ENCODE data around the gene CLIC6. TPM values are rescaled to one million over a fixed set of nuclear protein-coding genes. Genes with fewer than 3 reads are reported as not detected.

Gene CLIC6
- total and polyA plus RNA-seq, 2 of the 8 experiments (the other 6 are each of a cell fraction or from before 2014, with no cell fraction given), result 0.42 to 1.3 TPM

- TF ChIP-seq NANOG (IDR thresholded peaks at IDR 0.05; ENCODE audit: insufficient read depth, low read depth, low read length, poor library complexity, severe bottlenecking), result no peak
- no peak for TF ChIP-seq ATF3 (IDR thresholded peaks at IDR 0.05; ENCODE audit: insufficient read depth, low read depth, low read length)
Observed at GRCh38 chr21:34690041-34690792, 21.4 kb downstream of the CLIC6 start (continued).
